Dermis lymphatic vessel endothelial cell (primary cell): ENCODE data around the gene VPS36. TPM values are rescaled to one million over a fixed set of nuclear protein-coding genes. Genes with fewer than 3 reads are reported as not detected.

ENCODE experiments used
- total RNA-seq: library from RNA; depleted of rRNA; stranded (reverse); fragments of >200 nt; gene quantifications from 2 replicates; pipeline ENCODE4 v1.2.1, GENCODE V29; 2014

The VPS36 gene, protein sequence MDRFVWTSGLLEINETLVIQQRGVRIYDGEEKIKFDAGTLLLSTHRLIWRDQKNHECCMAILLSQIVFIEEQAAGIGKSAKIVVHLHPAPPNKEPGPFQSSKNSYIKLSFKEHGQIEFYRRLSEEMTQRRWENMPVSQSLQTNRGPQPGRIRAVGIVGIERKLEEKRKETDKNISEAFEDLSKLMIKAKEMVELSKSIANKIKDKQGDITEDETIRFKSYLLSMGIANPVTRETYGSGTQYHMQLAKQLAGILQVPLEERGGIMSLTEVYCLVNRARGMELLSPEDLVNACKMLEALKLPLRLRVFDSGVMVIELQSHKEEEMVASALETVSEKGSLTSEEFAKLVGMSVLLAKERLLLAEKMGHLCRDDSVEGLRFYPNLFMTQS
- 27.2 and 29.3 TPM in 2 replicates for total RNA-seq

DNA sequence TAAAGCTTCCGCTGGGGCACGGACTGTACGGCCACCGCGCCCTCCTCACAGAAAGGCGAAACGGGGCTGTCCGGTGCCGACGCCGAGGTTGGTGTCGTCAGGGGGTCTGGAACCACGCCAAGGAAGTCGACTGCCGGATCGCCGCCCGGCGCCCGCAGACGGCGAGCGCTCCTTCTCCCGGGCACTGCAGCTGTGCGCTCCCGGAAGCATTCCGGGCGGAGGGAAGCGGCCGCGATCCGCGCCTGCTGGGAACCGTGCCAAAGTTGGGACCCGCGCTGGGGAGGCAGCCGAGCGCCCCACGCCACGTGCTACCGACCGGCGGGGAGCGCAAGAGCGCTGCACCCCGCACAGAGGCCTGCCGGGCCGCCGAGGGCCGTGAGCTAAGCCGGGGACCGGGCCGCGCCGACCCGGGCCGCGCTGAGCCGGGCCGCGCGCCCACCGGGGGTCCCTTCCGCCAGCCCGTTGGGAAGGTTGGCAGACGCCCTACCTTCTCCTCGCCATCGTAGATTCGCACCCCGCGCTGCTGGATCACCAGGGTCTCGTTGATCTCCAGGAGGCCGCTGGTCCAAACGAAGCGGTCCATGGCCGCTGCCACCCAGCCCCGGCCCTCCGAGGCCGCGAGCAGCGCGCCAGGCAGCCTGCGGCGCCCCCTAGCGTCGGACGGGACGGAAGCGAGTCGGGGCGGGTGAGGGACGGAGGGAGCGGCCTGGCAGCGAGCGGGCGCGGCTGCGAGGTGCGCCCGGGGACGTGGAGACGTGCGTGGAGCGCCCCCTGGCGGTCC, at the start of gene VPS36:
TSS of gene VPS36 (minus strand) at position 623 of the 781 bp plus-strand sequence. CDS start at position 583, 40 bp downstream.

DNA sequence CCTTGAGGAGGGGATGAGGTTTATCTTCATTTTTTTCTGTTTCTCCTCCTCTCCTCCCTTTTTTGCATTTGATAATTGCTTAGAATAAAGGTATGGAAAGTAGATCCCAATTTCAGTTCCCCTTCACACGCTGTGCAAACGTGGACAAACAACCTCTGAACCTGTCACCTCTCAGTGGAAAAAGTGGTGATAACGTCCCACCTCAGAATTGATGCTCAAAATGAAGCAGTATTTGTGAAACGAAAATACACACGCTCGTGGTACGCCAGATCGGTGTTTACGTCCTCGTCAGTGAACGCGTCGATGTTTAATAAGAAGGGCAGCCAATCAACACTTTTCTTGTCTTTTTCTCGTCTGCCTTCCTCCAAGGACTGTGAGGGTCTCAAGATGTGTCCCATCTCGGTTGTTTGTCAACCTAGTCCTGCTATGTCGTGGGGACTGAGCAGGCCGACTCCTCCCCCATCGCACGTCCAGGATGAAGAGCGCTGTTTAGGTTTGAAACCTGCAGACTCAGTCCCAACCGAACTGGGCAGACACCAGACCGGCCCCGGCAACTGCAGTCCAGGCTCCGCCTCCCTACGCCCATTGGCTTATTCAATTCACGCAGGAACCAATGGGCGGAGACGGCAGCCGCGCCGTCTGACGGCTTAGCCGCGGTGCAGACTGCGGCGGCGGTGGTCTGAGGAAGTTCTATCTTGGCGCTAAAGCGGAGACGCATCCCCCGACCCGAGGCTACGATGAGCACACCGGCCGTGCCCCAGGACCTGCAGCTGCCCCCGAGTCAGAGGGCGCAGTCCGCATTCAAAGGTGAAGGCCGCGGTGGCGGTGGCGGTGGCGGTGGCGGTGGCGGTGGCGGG, 4.6 kb upstream of the VPS36 start, which contains the start of gene CKAP2:
TSS of gene CKAP2 (plus strand) at position 659 of the 857 bp plus-strand sequence. CDS start at position 738, 79 bp downstream.

DNA sequence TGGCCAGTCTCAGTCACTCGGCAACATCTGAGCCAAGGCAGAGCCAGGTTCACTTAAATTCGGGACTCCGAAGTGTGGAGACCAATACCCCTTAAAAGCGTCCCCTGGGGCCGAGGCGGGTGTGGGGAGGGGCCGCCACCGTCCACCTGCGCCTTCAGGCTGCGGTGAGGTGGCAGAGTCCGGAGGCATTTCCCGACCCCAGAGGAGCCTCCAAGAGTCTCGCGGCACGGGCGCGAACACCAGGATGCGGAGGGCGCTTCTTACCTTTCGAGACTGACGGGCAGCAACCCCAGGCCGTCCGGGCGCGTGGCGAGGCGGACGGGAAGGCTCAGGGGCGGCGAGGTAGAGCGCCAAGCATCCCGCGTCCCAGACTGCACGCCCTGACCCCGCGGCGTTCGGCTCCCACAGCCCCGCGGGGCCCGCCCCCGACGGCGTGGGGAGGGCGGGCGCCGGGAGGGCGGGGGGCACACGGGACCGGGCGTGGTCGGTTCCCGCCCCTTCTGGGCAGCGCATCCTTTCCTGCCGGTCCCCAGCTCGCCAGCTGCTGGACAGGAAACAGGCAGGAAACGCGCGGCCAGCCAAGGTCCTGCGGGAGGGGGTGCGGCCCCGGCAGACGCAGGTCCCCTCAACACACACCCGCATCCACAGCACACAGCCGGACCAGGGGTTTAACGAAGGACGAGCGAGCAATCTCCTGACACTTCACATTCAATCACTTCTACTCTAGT, 44.5 kb downstream of the VPS36 start, which contains the start of gene THSD1:
TSS of gene THSD1 (minus strand) at position 406 of the 728 bp plus-strand sequence. CDS start 3,572 bp downstream, outside the sequence.

Other genes starting within 250 kb of the VPS36 start
- gene THSD1, start 44.5 kb downstream of the VPS36 start, total RNA-seq: 49.3 and 62.4 TPM in 2 replicates
- gene CKAP2, start 4.8 kb upstream of the VPS36 start, total RNA-seq: 13.9 and 16.5 TPM in 2 replicates
- gene HNRNPA1L2, start 191.8 kb upstream of the VPS36 start, total RNA-seq: 2.9 and 3.4 TPM in 2 replicates
- 26.2 and 41.2 TPM in 2 replicates for gene SUGT1, start 202.2 kb upstream of the VPS36 start, total RNA-seq